Neutrophil (primary cell): ENCODE measurements around the gene SLC23A3.

Experiments used
- H3K27ac ChIP-seq: fragments of 200-600 bp; sonication (generic); 2 replicates; pipeline ENCODE4 v1.5.1; 2016; ENCODE audit warnings: mild to moderate bottlenecking, moderate library complexity
- H3K27me3 ChIP-seq: fragments of 200-600 bp; sonication (generic); 2 replicates; pipeline ENCODE4 v1.6.0; 2016; ENCODE audit warnings: mild to moderate bottlenecking
- H3K36me3 ChIP-seq: fragments of 200-600 bp; sonication (generic); 2 replicates; pipeline ENCODE4 v1.5.1; 2017
- H3K4me1 ChIP-seq, 2 experiments: fragments of 200-600 bp in 1 of 2; sonication (generic) in 1 of 2; 1 replicate in 1 of 2; 2 replicates in 1 of 2; pipeline versions ENCODE4 v1.5.1 to v1.6.1; 2013 to 2016; ENCODE audit warnings: low read depth in 1 of 2, low read length in 1 of 2, mild to moderate bottlenecking in 1 of 2, moderate library complexity in 1 of 2; ENCODE audit not compliant: control insufficient read depth in 1 of 2, insufficient read depth in 1 of 2
- H3K4me3 ChIP-seq, 2 experiments: fragments of 200-600 bp in 1 of 2; sonication (generic) in 1 of 2; 1 replicate in 1 of 2; 2 replicates in 1 of 2; pipeline ENCODE4 v1.5.1; 2013 to 2016; ENCODE audit warnings: low read depth in 1 of 2, low read length in 1 of 2, mild to moderate bottlenecking in 1 of 2, moderate library complexity in 1 of 2
- H3K9me3 ChIP-seq: fragments of 200-600 bp; sonication (generic); 2 replicates; pipeline ENCODE4 v1.5.1; 2016
- CTCF ChIP-seq: fragments of 200-600 bp; sonication (generic); IDR thresholded peaks from 2 replicates; pipeline ENCODE4 v1.5.1; 2016; ENCODE audit warnings: antibody characterized with exemption

The SLC23A3 gene

DNA sequence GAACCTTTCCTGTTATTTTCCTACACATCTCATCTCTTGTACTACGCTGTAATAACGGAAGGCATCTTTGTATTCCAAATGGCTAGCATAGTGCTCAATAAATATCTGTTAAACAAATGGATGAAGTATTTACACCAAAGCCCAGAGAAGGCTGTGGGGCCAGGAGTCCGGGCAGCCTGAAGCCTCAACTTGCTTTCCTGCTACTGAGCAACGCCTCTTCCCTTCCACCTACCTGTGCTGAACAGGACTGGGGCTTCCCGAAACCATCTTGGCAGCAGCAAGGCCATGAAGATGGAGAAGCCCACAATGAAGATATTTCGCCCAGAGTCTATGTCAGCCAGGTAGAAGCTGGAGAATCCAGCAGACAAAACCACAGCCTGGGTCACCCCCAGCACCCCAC lies 6.7 kb downstream of the SLC23A3 start:
- Histone ChIP-seq H3K4me1 (peaks cover 14 to 20% of the 10 kb centered on the region in 2 experiments), H3K36me3 (no peaks in the 10 kb centered on the region), H3K4me3 (no peak overlapping the region), H3K27me3 (peaks cover 3% of the 10 kb centered on the region), H3K9me3 (no peaks in the 10 kb centered on the region), H3K27ac (no peak overlapping the region)
- TF ChIP-seq CTCF, result no peak

- Histone ChIP-seq H3K36me3 (peaks cover 11% of the 10 kb centered on the region), H3K4me3 (peak overlapping the region; percentile 78 to 87), H3K27ac (peak overlapping the region; percentile 83), H3K4me1 (peaks cover 14 to 20% of the 10 kb centered on the region in 2 experiments), H3K9me3 (no peaks in the 10 kb centered on the region), H3K27me3 (peaks cover 3% of the 10 kb centered on the region)
- no peak for TF ChIP-seq CTCF
Observed at GRCh38 chr2:219161097-219161496, 8.7 kb downstream of the SLC23A3 start.

GRCh38 chr2:219160186-219161017 lies 9.4 kb downstream of the SLC23A3 start, which contains the start of gene NHEJ1:
TSS of gene NHEJ1 (minus strand) at chr2:219160815. CDS start at chr2:219158362, 2,453 bp downstream.
- Histone ChIP-seq H3K4me1 (peaks cover 14 to 20% of the 10 kb centered on the region in 2 experiments), H3K27ac (peak within 1 kb of the TSS; percentile 83), H3K9me3 (no peaks in the 10 kb centered on the region), H3K27me3 (peaks cover 3% of the 10 kb centered on the region), H3K4me3 (peak within 1 kb of the TSS; percentile 78 to 87), H3K36me3 (peaks cover 11% of the 10 kb centered on the region)
- peak; percentile 96 for TF ChIP-seq CTCF

- no peak for TF ChIP-seq CTCF
- H3K27ac ChIP-seq, result peak overlapping the region; percentile 83
Observed at GRCh38 chr2:219159771-219160185, 10.1 kb downstream of the SLC23A3 start.

DNA sequence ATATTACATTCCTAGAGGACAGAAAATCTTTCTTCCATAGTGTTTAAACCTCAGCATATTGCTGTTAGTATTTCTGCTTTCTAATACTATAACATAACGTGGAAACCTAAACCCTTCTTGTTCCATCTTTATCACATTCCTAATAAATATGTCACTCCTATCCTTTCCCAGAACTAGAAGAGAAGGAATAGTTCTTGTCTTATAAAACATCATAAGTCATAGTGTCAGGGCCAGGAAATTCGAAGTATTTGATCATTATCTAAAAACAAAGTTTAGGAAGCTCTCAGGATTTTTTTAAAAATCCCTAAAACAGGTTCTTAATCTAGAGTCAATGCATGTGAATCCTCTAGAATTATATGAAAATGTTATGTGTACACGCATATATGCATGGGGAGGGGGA lies 11.2 kb downstream of the SLC23A3 start:
- Histone ChIP-seq H3K27me3 (peaks cover 3% of the 10 kb centered on the region), H3K4me1 (peaks cover 14 to 20% of the 10 kb centered on the region in 2 experiments), H3K9me3 (no peaks in the 10 kb centered on the region), H3K4me3 (no peak overlapping the region), H3K36me3 (peaks cover 11% of the 10 kb centered on the region), H3K27ac (no peak overlapping the region)
- no peak for TF ChIP-seq CTCF

More at GRCh38 chr2:219159771-219160185, 10.1 kb downstream of the SLC23A3 start:
- Histone ChIP-seq H3K27me3 (peaks cover 3% of the 10 kb centered on the region), H3K4me3 (peak overlapping the region; percentile 78 to 87), H3K4me1 (peaks cover 14 to 20% of the 10 kb centered on the region in 2 experiments), H3K9me3 (no peaks in the 10 kb centered on the region), H3K36me3 (peaks cover 11% of the 10 kb centered on the region)
